Neural progenitor cell (in vitro differentiated cells): ENCODE measurements around the gene SCAF8. TPM values are rescaled to one million over a fixed set of nuclear protein-coding genes. Genes with fewer than 3 reads are reported as not detected.

ENCODE experiments used
- DNase-seq: peaks from one replicate; pipeline ENCODE4 v3.0.0-alpha.2; 2016; ENCODE audit warnings: low spot score
- H2AFZ ChIP-seq: fragments of 200-600 bp; sonication (generic); replicated peaks from 2 replicates; pipeline ENCODE4 v1.6.1; 2016; ENCODE audit warnings: antibody characterized with exemption
- H3F3A ChIP-seq: fragments of 200-600 bp; sonication (generic); 2 replicates; pipeline ENCODE4 v1.6.1; 2016; ENCODE audit warnings: antibody characterized with exemption, low read depth
- H3K27ac ChIP-seq: fragments of 200-600 bp; sonication (generic); 2 replicates; pipeline ENCODE4 v1.5.1; 2016; ENCODE audit warnings: mild to moderate bottlenecking
- H3K27me3 ChIP-seq: fragments of 200-600 bp; sonication (generic); 2 replicates; pipeline ENCODE4 v1.6.1; 2016; ENCODE audit warnings: mild to moderate bottlenecking, moderate library complexity
- H3K36me3 ChIP-seq: fragments of 200-600 bp; sonication (generic); 2 replicates; pipeline ENCODE4 v1.5.1; 2016
- H3K4me1 ChIP-seq: fragments of 200-600 bp; sonication (generic); 2 replicates; pipeline ENCODE4 v1.6.1; 2016; ENCODE audit warnings: mixed run types
- H3K4me2 ChIP-seq: fragments of 200-600 bp; sonication (generic); 2 replicates; pipeline ENCODE4 v1.6.1; 2016
- H3K4me3 ChIP-seq: fragments of 200-600 bp; sonication (generic); 2 replicates; pipeline ENCODE4 v1.5.1; 2016
- H3K79me2 ChIP-seq: fragments of 200-600 bp; sonication (generic); 2 replicates; pipeline ENCODE4 v1.6.1; 2016; ENCODE audit warnings: low read depth
- H3K9ac ChIP-seq: fragments of 200-600 bp; sonication (generic); 2 replicates; pipeline ENCODE4 v1.6.1; 2016
- H3K9me3 ChIP-seq: fragments of 200-600 bp; sonication (generic); 2 replicates; pipeline ENCODE4 v1.5.1; 2016; ENCODE audit warnings: low read depth
- H4K20me1 ChIP-seq: fragments of 200-600 bp; sonication (generic); 2 replicates; pipeline ENCODE4 v1.6.1; 2016; ENCODE audit warnings: low read depth
- H3K27ac Mint-ChIP-seq: 3 replicates; pipeline ENCODE4 v1.8.0; 2021; ENCODE audit warnings: mixed read lengths
- H3K27me3 Mint-ChIP-seq: 2 replicates; pipeline ENCODE4 v1.8.0; 2022; ENCODE audit warnings: low read depth, mild to moderate bottlenecking, inconsistent platforms, moderate library complexity, mixed read lengths; ENCODE audit not compliant: insufficient read depth
- H3K36me3 Mint-ChIP-seq: 3 replicates; pipeline ENCODE4 v1.8.0; 2021; ENCODE audit warnings: mixed read lengths
- H3K4me1 Mint-ChIP-seq: 3 replicates; pipeline ENCODE4 v1.8.0; 2021; ENCODE audit warnings: mixed read lengths
- H3K4me3 Mint-ChIP-seq: 3 replicates; pipeline ENCODE4 v1.8.0; 2021; ENCODE audit warnings: mild to moderate bottlenecking, moderate library complexity, mixed read lengths
- H3K9me3 Mint-ChIP-seq: 3 replicates; pipeline ENCODE4 v1.8.0; 2020; ENCODE audit warnings: mixed read lengths
- CTCF ChIP-seq: fragments of 200-600 bp; sonication (generic); IDR thresholded peaks from 2 replicates; pipeline ENCODE4 v1.5.1; 2017; ENCODE audit warnings: antibody characterized with exemption, mild to moderate bottlenecking
- EZH2 ChIP-seq: fragments of 200-600 bp; sonication (generic); IDR thresholded peaks from 2 replicates; pipeline ENCODE4 v1.6.1; 2017; ENCODE audit warnings: antibody characterized with exemption, mild to moderate bottlenecking, moderate library complexity
- EZH2phosphoT487 ChIP-seq: fragments of 200-600 bp; sonication (generic); IDR thresholded peaks from 2 replicates; pipeline ENCODE4 v1.6.1; 2017; ENCODE audit warnings: antibody characterized with exemption
- total RNA-seq: library from RNA; depleted of rRNA; stranded (reverse); fragments of >200 nt; gene quantifications from 2 replicates; pipeline ENCODE4 v1.2.3, GENCODE V29; 2015; ENCODE audit warnings: low replicate concordance

The SCAF8 gene
- total RNA-seq, 1 donor from 2014 or later, result 62.1 TPM

DNA sequence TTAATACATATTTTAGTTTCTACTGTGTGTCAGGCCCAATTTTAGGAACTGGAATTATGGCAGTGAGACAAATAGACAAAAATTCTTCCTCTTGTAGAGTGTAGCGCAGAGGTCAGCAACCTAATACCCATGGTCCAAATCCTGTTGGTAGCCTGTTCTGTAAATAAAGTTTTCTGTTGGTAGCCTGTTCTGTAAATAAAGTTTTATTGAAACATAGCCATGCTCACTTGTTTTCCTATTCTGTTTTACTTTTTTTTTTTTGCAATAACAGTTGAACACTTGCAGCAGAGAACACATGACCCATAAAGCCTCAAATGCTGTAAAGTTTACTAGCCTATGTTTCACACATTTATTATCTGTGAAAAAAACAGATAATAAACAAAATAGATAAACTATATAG, 87.9 kb downstream of the SCAF8 start:
- TF ChIP-seq EZH2 (no peak), CTCF (no peak), EZH2phosphoT487 (no peak)
- Histone ChIP-seq H3K36me3 (peaks cover 33% of the 10 kb centered on the region), H3K27me3 (no peaks in the 10 kb centered on the region), H3K79me2 (peaks cover 22% of the 10 kb centered on the region), H4K20me1 (no peaks in the 10 kb centered on the region), H3F3A (peaks cover 12% of the 10 kb centered on the region), H3K4me1 (no peaks in the 10 kb centered on the region), H3K9ac (no peak overlapping the region), H3K27ac (no peak overlapping the region), H3K9me3 (no peaks in the 10 kb centered on the region), H2AFZ (no peak overlapping the region), H3K4me2 (no peak overlapping the region), H3K4me3 (no peak overlapping the region)
- H3K9me3 Mint-ChIP-seq, result no peaks in the 10 kb centered on the region
- no peaks in the 10 kb centered on the region for H3K4me1 Mint-ChIP-seq
- peaks cover 43% of the 10 kb centered on the region for H3K36me3 Mint-ChIP-seq
- H3K4me3 Mint-ChIP-seq, result no peak overlapping the region
- DNase-seq, result no peak
- peak overlapping the region; percentile 22 for H3K27ac Mint-ChIP-seq
- no peaks in the 10 kb centered on the region for H3K27me3 Mint-ChIP-seq

GRCh38 chr6:154821638-154822037, 88.4 kb downstream of the SCAF8 start:
- H3K4me3 Mint-ChIP-seq, result no peak overlapping the region
- peak overlapping the region; percentile 22 for H3K27ac Mint-ChIP-seq
- H3K4me1 Mint-ChIP-seq, result no peaks in the 10 kb centered on the region
- H3K9me3 Mint-ChIP-seq, result no peaks in the 10 kb centered on the region
- Histone ChIP-seq H3K9ac (no peak overlapping the region), H3K79me2 (peaks cover 22% of the 10 kb centered on the region), H3K4me3 (no peak overlapping the region), H3K4me1 (no peaks in the 10 kb centered on the region), H3F3A (peaks cover 18% of the 10 kb centered on the region), H4K20me1 (no peaks in the 10 kb centered on the region), H3K9me3 (no peaks in the 10 kb centered on the region), H3K4me2 (no peak overlapping the region), H2AFZ (no peak overlapping the region), H3K36me3 (peaks cover 31% of the 10 kb centered on the region), H3K27me3 (no peaks in the 10 kb centered on the region), H3K27ac (no peak overlapping the region)
- DNase-seq, result no peak
- no peak for TF ChIP-seq EZH2
- no peak for TF ChIP-seq EZH2phosphoT487
- TF ChIP-seq CTCF, result no peak
- peaks cover 39% of the 10 kb centered on the region for H3K36me3 Mint-ChIP-seq
- H3K27me3 Mint-ChIP-seq, result no peaks in the 10 kb centered on the region

GRCh38 chr6:154822947-154823558, 89.8 kb downstream of the SCAF8 start:
- Histone ChIP-seq H3K27ac (no peak overlapping the region), H3F3A (peaks cover 27% of the 10 kb centered on the region), H3K9ac (no peak overlapping the region), H4K20me1 (no peaks in the 10 kb centered on the region), H3K9me3 (no peaks in the 10 kb centered on the region), H3K4me1 (no peaks in the 10 kb centered on the region), H3K79me2 (peaks cover 16% of the 10 kb centered on the region), H2AFZ (no peak overlapping the region), H3K4me3 (no peak overlapping the region), H3K36me3 (peaks cover 27% of the 10 kb centered on the region), H3K27me3 (no peaks in the 10 kb centered on the region), H3K4me2 (no peak overlapping the region)
- H3K4me1 Mint-ChIP-seq, result no peaks in the 10 kb centered on the region
- no peak overlapping the region for H3K27ac Mint-ChIP-seq
- TF ChIP-seq EZH2phosphoT487 (no peak), CTCF (no peak), EZH2 (no peak)
- no peak overlapping the region for H3K4me3 Mint-ChIP-seq
- H3K36me3 Mint-ChIP-seq, result peaks cover 46% of the 10 kb centered on the region
- no peaks in the 10 kb centered on the region for H3K27me3 Mint-ChIP-seq
- no peak for DNase-seq
- H3K9me3 Mint-ChIP-seq, result no peaks in the 10 kb centered on the region
